ENCODE results near the gene SERINC4.
"Not testable (repeated sequence)": the region's sequence is repeated elsewhere in the genome, so short reads cannot be mapped to it uniquely, and the experiment has no call there.

- not testable (repeated sequence) for TF ChIP-seq YY1 (IDR thresholded peaks at IDR 0.05; ENCODE audit: insufficient read depth, insufficient read length); ZNF274 (IDR thresholded peaks at IDR 0.05; ENCODE audit: low read depth, low read length)
Measured at GRCh38 chr15:43746903-43747309, 53.1 kb downstream of the SERINC4 start.
